Measurements from ENCODE around the gene ZSWIM4. TPM values are rescaled to one million over a fixed set of nuclear protein-coding genes. Genes with fewer than 3 reads are reported as not detected.
A peak's percentile ranks its signal among the peaks of the same experiment; 100 is the strongest.

ZSWIM4 gene
- total and polyA plus RNA-seq, 2 of the 13 experiments (the other 11 are each of a cell fraction or from before 2014, with no cell fraction given): 0.33 to 0.86 TPM

- 0 out of 2 replicates have a peak, but pooled peaks have one; percentile 50 for TF ChIP-seq RAD21 (CRISPR knock-in tag; IDR thresholded peaks at IDR 0.05)
- no peak for TF ChIP-seq CC2D1A (CRISPR knock-in tag; IDR thresholded peaks at IDR 0.05)
- TF ChIP-seq BRD4 (CRISPR knock-in tag; IDR thresholded peaks at IDR 0.05): no peak
- TF ChIP-seq IKZF1 (IDR thresholded peaks at IDR 0.05): no peak
- TF ChIP-seq SSRP1 (CRISPR knock-in tag; IDR thresholded peaks at IDR 0.05): no peak
- no peak for TF ChIP-seq XBP1 (CRISPR knock-in tag; IDR thresholded peaks at IDR 0.05)
- TF ChIP-seq, protein P1, sequence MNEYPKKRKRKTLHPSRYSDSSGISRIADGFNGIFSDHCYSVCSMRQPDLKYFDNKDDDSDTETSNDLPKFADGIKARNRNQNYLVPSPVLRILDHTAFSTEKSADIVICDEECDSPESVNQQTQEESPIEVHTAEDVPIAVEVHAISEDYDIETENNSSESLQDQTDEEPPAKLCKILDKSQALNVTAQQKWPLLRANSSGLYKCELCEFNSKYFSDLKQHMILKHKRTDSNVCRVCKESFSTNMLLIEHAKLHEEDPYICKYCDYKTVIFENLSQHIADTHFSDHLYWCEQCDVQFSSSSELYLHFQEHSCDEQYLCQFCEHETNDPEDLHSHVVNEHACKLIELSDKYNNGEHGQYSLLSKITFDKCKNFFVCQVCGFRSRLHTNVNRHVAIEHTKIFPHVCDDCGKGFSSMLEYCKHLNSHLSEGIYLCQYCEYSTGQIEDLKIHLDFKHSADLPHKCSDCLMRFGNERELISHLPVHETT (CRISPR knock-in tag; conservative IDR thresholded peaks at IDR 0.05): no peak
- no peak for TF ChIP-seq FOXK1 (CRISPR knock-in tag; IDR thresholded peaks at IDR 0.05; ENCODE audit: borderline replicate concordance, low read depth)
- no peak for TF ChIP-seq YEATS2 (CRISPR knock-in tag; IDR thresholded peaks at IDR 0.05; ENCODE audit: borderline replicate concordance)
- no peak for TF ChIP-seq EP300 (IDR thresholded peaks at IDR 0.05; ENCODE audit: low read depth in 2 of 2, low read length in 2 of 2)
- no peak for TF ChIP-seq EP300 (CRISPR knock-in tag; IDR thresholded peaks at IDR 0.05; ENCODE audit: borderline replicate concordance)
- no peak for TF ChIP-seq ETS1 (CRISPR knock-in tag; IDR thresholded peaks at IDR 0.05)
- no peak for TF ChIP-seq KLF16 (CRISPR knock-in tag; IDR thresholded peaks at IDR 0.05)
- TF ChIP-seq ZNF747 (CRISPR knock-in tag; IDR thresholded peaks at IDR 0.05; ENCODE audit: borderline replicate concordance): no peak
- TF ChIP-seq SIN3A (IDR thresholded peaks at IDR 0.05; ENCODE audit: borderline replicate concordance, low read depth, low read length): peak; percentile 35; the same call in 1 of the 2 replicates
- no peak for TF ChIP-seq ZNF605 (CRISPR knock-in tag; IDR thresholded peaks at IDR 0.05)
- no peak for TF ChIP-seq ZNF205 (CRISPR knock-in tag; IDR thresholded peaks at IDR 0.05)
- peak; percentile 35; the same call in 1 of the 2 replicates for TF ChIP-seq ZBTB7B (CRISPR knock-in tag; IDR thresholded peaks at IDR 0.05)
- TF ChIP-seq TARDBP (CRISPR knock-in tag; IDR thresholded peaks at IDR 0.05): no peak
- 0 out of 2 replicates have a peak, but pooled peaks have one; percentile 27 for TF ChIP-seq HDAC2 (CRISPR knock-in tag; IDR thresholded peaks at IDR 0.05)
- TF ChIP-seq U2AF1 (optimal IDR thresholded peaks at IDR 0.05; ENCODE audit: low read depth, low read length): no peak
- TF ChIP-seq HMG20A (CRISPR knock-in tag; IDR thresholded peaks at IDR 0.05; ENCODE audit: borderline replicate concordance): no peak
- TF ChIP-seq ZNF792 (CRISPR knock-in tag; IDR thresholded peaks at IDR 0.05): 0 out of 2 replicates have a peak, but pooled peaks have one; percentile 15
- TF ChIP-seq SRSF1 (optimal IDR thresholded peaks at IDR 0.05; ENCODE audit: low read depth, low read length): peak; percentile 73
- TF ChIP-seq ZFYVE20 (CRISPR knock-in tag; IDR thresholded peaks at IDR 0.05; ENCODE audit: borderline replicate concordance, low read depth): no peak
- no peak for TF ChIP-seq ZNF652 (CRISPR knock-in tag; IDR thresholded peaks at IDR 0.05; ENCODE audit: borderline replicate concordance, low read depth)
- TF ChIP-seq TAF15 (IDR thresholded peaks at IDR 0.05; ENCODE audit: low read depth, low read length, poor library complexity, severe bottlenecking): peak; percentile 63
- TF ChIP-seq ZNF335 (CRISPR knock-in tag; IDR thresholded peaks at IDR 0.05): no peak
- no peak for TF ChIP-seq ASH2L (IDR thresholded peaks at IDR 0.05; ENCODE audit: insufficient read length, low read depth, low read length)
- TF ChIP-seq ZNF138 (CRISPR knock-in tag; IDR thresholded peaks at IDR 0.05; ENCODE audit: low read depth): no peak
Observed at GRCh38 chr19:13842291-13843103, 47.3 kb downstream of the ZSWIM4 start (continued).
